Measurements from ENCODE around the gene RWDD3. TPM values are rescaled to one million over a fixed set of nuclear protein-coding genes. Genes with fewer than 3 reads are reported as not detected.

Gene RWDD3
- total and polyA plus RNA-seq, 4 donors: 8.0 to 39.9 (median 13.4) TPM

GRCh38 chr1:95276429-95276828 lies 42.4 kb downstream of the RWDD3 start:
- no peak overlapping the region for H3K9ac ChIP-seq (ENCODE audit: insufficient read depth in 1 of 2, low read length in 2 of 2)
- DNase-seq: no peak
- no peaks in the 10 kb centered on the region for H3K27me3 ChIP-seq (ENCODE audit: control insufficient read depth in 3 of 3, insufficient read depth in 3 of 3, low read length in 2 of 3)
- 88 to 95% methylated on average over 7 of the region's 7 CpGs for WGBS, 2 donors
- no peak for TF ChIP-seq CTCF (IDR thresholded peaks at IDR 0.05; ENCODE audit: control extremely low read depth, extremely low read depth)
- H3K36me3 ChIP-seq (ENCODE audit: control insufficient read depth in 4 of 4, insufficient read depth in 4 of 4, low read length in 4 of 4): no peaks in the 10 kb centered on the region
- no peak overlapping the region for H3K4me3 ChIP-seq
- H3K4me1 ChIP-seq (ENCODE audit: control insufficient read depth in 5 of 5, insufficient read depth in 5 of 5, low read length in 5 of 5): no peaks in the 10 kb centered on the region
- no peak overlapping the region for H3K27ac ChIP-seq (ENCODE audit: low read depth in 1 of 2, low read length in 1 of 2)
- no peaks in the 10 kb centered on the region for H3K9me3 ChIP-seq (ENCODE audit: control insufficient read depth in 4 of 4, insufficient read depth in 3 of 4, low read length in 3 of 4)
- no peak for ATAC-seq (ENCODE audit: insufficient read depth, low FRiP score)

GRCh38 chr1:95278173-95279006 lies 44.4 kb downstream of the RWDD3 start:
- H3K36me3 ChIP-seq (ENCODE audit: control insufficient read depth in 4 of 4, insufficient read depth in 4 of 4, low read length in 4 of 4): no peaks in the 10 kb centered on the region
- 67 to 81% methylated on average over 4 of the region's 4 CpGs for WGBS, 2 donors
- no peak overlapping the region for H3K4me3 ChIP-seq
- no peaks in the 10 kb centered on the region for H3K9me3 ChIP-seq (ENCODE audit: control insufficient read depth in 4 of 4, insufficient read depth in 3 of 4, low read length in 3 of 4)
- H3K27me3 ChIP-seq (ENCODE audit: control insufficient read depth in 3 of 3, insufficient read depth in 3 of 3, low read length in 2 of 3): no peaks in the 10 kb centered on the region
- H3K4me1 ChIP-seq (ENCODE audit: control insufficient read depth in 5 of 5, insufficient read depth in 5 of 5, low read length in 5 of 5): no peaks in the 10 kb centered on the region
- ATAC-seq (ENCODE audit: insufficient read depth, low FRiP score) (no peak), DNase-seq (no peak)
- TF ChIP-seq CTCF (IDR thresholded peaks at IDR 0.05; ENCODE audit: control extremely low read depth, extremely low read depth): no peak
- no peak overlapping the region for H3K27ac ChIP-seq (ENCODE audit: low read depth in 1 of 2, low read length in 1 of 2)
- no peak overlapping the region for H3K9ac ChIP-seq (ENCODE audit: insufficient read depth in 1 of 2, low read length in 2 of 2)

- Histone ChIP-seq H3K4me3 (no peak overlapping the region), H3K9ac (ENCODE audit: insufficient read depth in 1 of 2, low read length in 2 of 2) (no peak overlapping the region), H3K9me3 (ENCODE audit: control insufficient read depth in 4 of 4, insufficient read depth in 3 of 4, low read length in 3 of 4) (no peaks in the 10 kb centered on the region), H3K27me3 (ENCODE audit: control insufficient read depth in 3 of 3, insufficient read depth in 3 of 3, low read length in 2 of 3) (no peaks in the 10 kb centered on the region), H3K4me1 (ENCODE audit: control insufficient read depth in 5 of 5, insufficient read depth in 5 of 5, low read length in 5 of 5) (no peaks in the 10 kb centered on the region), H3K27ac (ENCODE audit: low read depth in 1 of 2, low read length in 1 of 2) (no peak overlapping the region), H3K36me3 (ENCODE audit: control insufficient read depth in 4 of 4, insufficient read depth in 4 of 4, low read length in 4 of 4) (no peaks in the 10 kb centered on the region)
- no peak for TF ChIP-seq CTCF (IDR thresholded peaks at IDR 0.05; ENCODE audit: control extremely low read depth, extremely low read depth)
- ATAC-seq (ENCODE audit: insufficient read depth, low FRiP score): no peak
- WGBS, 2 donors: 84 to 86% methylated on average over 3 of the region's 3 CpGs
- no peak for DNase-seq
Measured at GRCh38 chr1:95281781-95282517, 47.9 kb downstream of the RWDD3 start.

Data from lung (tissue), 12 donors.